ENCODE measurements around the gene MRPL44.

DNA sequence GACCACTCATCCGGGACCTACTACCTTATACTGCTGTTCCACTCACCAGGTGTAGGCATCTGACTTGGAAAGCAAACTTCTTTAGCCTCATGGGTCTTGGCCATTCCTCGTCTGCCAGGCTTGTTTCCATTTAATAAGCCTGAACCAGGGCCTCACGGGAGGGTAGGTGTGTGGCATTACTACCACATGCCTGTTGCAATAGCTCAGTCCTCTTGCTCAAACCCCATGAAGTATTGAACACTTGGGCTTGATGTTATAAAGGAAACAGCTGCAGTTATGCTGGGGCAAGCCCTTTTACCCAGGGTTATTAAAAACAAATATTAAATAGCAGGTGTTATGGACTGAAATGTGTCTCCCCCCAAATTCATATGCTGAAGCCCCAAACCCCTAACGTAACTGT, 21.2 kb downstream of the MRPL44 start:
- TF ChIP-seq, protein P1, sequence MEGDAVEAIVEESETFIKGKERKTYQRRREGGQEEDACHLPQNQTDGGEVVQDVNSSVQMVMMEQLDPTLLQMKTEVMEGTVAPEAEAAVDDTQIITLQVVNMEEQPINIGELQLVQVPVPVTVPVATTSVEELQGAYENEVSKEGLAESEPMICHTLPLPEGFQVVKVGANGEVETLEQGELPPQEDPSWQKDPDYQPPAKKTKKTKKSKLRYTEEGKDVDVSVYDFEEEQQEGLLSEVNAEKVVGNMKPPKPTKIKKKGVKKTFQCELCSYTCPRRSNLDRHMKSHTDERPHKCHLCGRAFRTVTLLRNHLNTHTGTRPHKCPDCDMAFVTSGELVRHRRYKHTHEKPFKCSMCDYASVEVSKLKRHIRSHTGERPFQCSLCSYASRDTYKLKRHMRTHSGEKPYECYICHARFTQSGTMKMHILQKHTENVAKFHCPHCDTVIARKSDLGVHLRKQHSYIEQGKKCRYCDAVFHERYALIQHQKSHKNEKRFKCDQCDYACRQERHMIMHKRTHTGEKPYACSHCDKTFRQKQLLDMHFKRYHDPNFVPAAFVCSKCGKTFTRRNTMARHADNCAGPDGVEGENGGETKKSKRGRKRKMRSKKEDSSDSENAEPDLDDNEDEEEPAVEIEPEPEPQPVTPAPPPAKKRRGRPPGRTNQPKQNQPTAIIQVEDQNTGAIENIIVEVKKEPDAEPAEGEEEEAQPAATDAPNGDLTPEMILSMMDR (conservative IDR thresholded peaks at IDR 0.05), result no peak
- TF ChIP-seq EZH2 (IDR thresholded peaks at IDR 0.05; ENCODE audit: low read depth), result no peak

Measured in PC-9 (cell line).